ENCODE results near the gene PDCD7. TPM values are rescaled to one million over a fixed set of nuclear protein-coding genes. Genes with fewer than 3 reads are reported as not detected.

PDCD7 gene
- total and polyA plus RNA-seq, 2 of the 13 experiments (the other 11 are each of a cell fraction or from before 2014, with no cell fraction given) = 10.1 to 14.7 TPM

DNA sequence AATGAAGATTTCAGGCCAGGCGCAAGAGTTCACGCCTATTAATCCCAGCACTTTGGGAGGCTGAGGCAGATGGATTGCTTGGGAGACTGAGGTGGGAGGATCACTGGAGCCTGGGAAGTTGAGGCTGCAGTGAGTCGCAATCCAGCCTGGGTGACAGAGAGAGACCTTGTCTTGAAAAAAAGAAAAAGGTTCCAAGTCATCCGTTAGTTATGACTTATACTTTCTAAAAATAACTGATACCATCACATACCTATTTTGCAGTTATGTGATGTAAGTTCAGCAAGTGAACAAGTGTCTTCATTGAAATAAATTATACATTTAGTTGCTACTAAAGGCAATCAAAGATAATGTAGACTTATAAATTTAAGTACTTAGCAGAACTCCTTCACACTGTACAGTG lies 29.4 kb upstream of the PDCD7 start:
- Histone ChIP-seq H3K27me3 (ENCODE audit: control insufficient read depth in 1 of 2, insufficient read depth in 2 of 2, low read length in 2 of 2) (no peaks in the 10 kb centered on the region), H3K27ac (ENCODE audit: extremely low read length, insufficient read depth, low read length) (no peak overlapping the region), H3K79me2 (ENCODE audit: insufficient read depth, low read length) (no peaks in the 10 kb centered on the region), H3K4me2 (ENCODE audit: low read depth, low read length) (no peak overlapping the region), H3K4me3 (replicated peaks in 1 of 3; ENCODE audit: insufficient read depth in 1 of 3, low read depth in 2 of 3, low read length in 3 of 3) (no peak overlapping the region), H3K36me3 (replicated peaks in 1 of 2; ENCODE audit: control insufficient read depth in 1 of 2, insufficient read depth in 2 of 2, low read length in 2 of 2) (peaks cover 11 to 59% of the 10 kb centered on the region in 2 experiments), H4K20me1 (ENCODE audit: insufficient read depth, low read length) (no peaks in the 10 kb centered on the region), H2AFZ (ENCODE audit: low read length) (no peak overlapping the region), H3K9me3 (ENCODE audit: low read length) (no peaks in the 10 kb centered on the region), H3K9ac (ENCODE audit: insufficient read depth, low read depth, low read length) (no peak overlapping the region), H3K4me1 (ENCODE audit: insufficient read depth, low read length) (no peaks in the 10 kb centered on the region)
- intact Hi-C loops (cut with micrococcal nuclease; ENCODE audit: unreplicated experiment) = no loop called here
- 100% methylated on average over 4 of the region's 4 CpGs for WGBS (ENCODE audit: low lambda C conversion rate)
- TF ChIP-seq EZH2 (conservative IDR thresholded peaks at IDR 0.05; ENCODE audit: low read depth, low read length) (no peak), NR1H2 (CRISPR knock-in tag; IDR thresholded peaks at IDR 0.05; ENCODE audit: borderline replicate concordance, low read depth) (no peak), ZC3H13 (CRISPR knock-in tag; IDR thresholded peaks at IDR 0.05) (no peak), HDAC2 (CRISPR knock-in tag; IDR thresholded peaks at IDR 0.05) (no peak), GATA4 (IDR thresholded peaks at IDR 0.05; ENCODE audit: borderline replicate concordance, low read depth) (no peak), NONO (IDR thresholded peaks at IDR 0.05) (no peak), NONO (CRISPR knock-in tag; conservative IDR thresholded peaks at IDR 0.05) (no peak), MED1 (CRISPR knock-in tag; IDR thresholded peaks at IDR 0.05) (no peak), FOXA1 (IDR thresholded peaks at IDR 0.05) (no peak), FOXA1 (CRISPR knock-in tag; IDR thresholded peaks at IDR 0.05) (no peak), ZNF354B (CRISPR knock-in tag; IDR thresholded peaks at IDR 0.05) (no peak), KDM5A (IDR thresholded peaks at IDR 0.05; ENCODE audit: borderline replicate concordance, low read length) (no peak), ZBTB7B (CRISPR knock-in tag; IDR thresholded peaks at IDR 0.05) (no peak), ZNF17 (CRISPR knock-in tag; IDR thresholded peaks at IDR 0.05) (no peak), ZNF891 (CRISPR knock-in tag; IDR thresholded peaks at IDR 0.05) (no peak)
- TF ChIP-seq, protein P1, sequence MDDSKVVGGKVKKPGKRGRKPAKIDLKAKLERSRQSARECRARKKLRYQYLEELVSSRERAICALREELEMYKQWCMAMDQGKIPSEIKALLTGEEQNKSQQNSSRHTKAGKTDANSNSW (CRISPR knock-in tag; IDR thresholded peaks at IDR 0.05; ENCODE audit: borderline replicate concordance) = no peak
- TF ChIP-seq, protein P2, sequence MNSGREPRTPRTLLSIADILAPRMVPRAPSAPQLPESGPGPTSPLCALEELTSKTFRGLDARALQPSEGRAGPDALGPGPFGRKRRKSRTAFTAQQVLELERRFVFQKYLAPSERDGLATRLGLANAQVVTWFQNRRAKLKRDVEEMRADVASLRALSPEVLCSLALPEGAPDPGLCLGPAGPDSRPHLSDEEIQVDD (CRISPR knock-in tag; IDR thresholded peaks at IDR 0.05; ENCODE audit: borderline replicate concordance) = no peak
- TF ChIP-seq, protein P3, sequence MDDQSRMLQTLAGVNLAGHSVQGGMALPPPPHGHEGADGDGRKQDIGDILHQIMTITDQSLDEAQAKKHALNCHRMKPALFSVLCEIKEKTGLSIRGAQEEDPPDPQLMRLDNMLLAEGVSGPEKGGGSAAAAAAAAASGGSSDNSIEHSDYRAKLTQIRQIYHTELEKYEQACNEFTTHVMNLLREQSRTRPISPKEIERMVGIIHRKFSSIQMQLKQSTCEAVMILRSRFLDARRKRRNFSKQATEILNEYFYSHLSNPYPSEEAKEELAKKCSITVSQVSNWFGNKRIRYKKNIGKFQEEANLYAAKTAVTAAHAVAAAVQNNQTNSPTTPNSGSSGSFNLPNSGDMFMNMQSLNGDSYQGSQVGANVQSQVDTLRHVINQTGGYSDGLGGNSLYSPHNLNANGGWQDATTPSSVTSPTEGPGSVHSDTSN (CRISPR knock-in tag; IDR thresholded peaks at IDR 0.05; ENCODE audit: borderline replicate concordance) = no peak
- TF ChIP-seq, protein P4, sequence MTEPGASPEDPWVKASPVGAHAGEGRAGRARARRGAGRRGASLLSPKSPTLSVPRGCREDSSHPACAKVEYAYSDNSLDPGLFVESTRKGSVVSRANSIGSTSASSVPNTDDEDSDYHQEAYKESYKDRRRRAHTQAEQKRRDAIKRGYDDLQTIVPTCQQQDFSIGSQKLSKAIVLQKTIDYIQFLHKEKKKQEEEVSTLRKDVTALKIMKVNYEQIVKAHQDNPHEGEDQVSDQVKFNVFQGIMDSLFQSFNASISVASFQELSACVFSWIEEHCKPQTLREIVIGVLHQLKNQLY (CRISPR knock-in tag; IDR thresholded peaks at IDR 0.05) = no peak
- TF ChIP-seq, protein P5, sequence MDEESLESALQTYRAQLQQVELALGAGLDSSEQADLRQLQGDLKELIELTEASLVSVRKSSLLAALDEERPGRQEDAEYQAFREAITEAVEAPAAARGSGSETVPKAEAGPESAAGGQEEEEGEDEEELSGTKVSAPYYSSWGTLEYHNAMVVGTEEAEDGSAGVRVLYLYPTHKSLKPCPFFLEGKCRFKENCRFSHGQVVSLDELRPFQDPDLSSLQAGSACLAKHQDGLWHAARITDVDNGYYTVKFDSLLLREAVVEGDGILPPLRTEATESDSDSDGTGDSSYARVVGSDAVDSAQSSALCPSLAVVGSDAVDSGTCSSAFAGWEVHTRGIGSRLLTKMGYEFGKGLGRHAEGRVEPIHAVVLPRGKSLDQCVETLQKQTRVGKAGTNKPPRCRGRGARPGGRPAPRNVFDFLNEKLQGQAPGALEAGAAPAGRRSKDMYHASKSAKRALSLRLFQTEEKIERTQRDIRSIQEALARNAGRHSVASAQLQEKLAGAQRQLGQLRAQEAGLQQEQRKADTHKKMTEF (CRISPR knock-in tag; IDR thresholded peaks at IDR 0.05) = no peak
- TF ChIP-seq, protein P6, sequence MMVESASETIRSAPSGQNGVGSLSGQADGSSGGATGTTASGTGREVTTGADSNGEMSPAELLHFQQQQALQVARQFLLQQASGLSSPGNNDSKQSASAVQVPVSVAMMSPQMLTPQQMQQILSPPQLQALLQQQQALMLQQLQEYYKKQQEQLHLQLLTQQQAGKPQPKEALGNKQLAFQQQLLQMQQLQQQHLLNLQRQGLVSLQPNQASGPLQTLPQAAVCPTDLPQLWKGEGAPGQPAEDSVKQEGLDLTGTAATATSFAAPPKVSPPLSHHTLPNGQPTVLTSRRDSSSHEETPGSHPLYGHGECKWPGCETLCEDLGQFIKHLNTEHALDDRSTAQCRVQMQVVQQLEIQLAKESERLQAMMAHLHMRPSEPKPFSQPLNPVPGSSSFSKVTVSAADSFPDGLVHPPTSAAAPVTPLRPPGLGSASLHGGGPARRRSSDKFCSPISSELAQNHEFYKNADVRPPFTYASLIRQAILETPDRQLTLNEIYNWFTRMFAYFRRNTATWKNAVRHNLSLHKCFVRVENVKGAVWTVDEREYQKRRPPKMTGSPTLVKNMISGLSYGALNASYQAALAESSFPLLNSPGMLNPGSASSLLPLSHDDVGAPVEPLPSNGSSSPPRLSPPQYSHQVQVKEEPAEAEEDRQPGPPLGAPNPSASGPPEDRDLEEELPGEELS (CRISPR knock-in tag; IDR thresholded peaks at IDR 0.05) = no peak
- FAIRE-seq = no peak
- in situ Hi-C loops (cut with HindIII; ENCODE audit: extremely low pct_ligation_motif_present, low pct_unique_long_range_greater_than_20kb) = no loop called here
- ATAC-seq = no peak
- ChIA-PET POLR2A (no interaction called here), CTCF (ENCODE audit: low intra/inter-chr PET ratio, low total read pairs) (no interaction called here)
- BruUV-seq (replicated peaks) = no TSS peak
- DNase-seq (ENCODE audit: low spot score) = no peak

Data from HepG2 (cell line).